ENCODE results near the gene PTPRF. TPM values are rescaled to one million over a fixed set of nuclear protein-coding genes. Genes with fewer than 3 reads are reported as not detected.

PTPRF gene
- polyA plus RNA-seq, 1 experiment, result 68.3 TPM

DNA sequence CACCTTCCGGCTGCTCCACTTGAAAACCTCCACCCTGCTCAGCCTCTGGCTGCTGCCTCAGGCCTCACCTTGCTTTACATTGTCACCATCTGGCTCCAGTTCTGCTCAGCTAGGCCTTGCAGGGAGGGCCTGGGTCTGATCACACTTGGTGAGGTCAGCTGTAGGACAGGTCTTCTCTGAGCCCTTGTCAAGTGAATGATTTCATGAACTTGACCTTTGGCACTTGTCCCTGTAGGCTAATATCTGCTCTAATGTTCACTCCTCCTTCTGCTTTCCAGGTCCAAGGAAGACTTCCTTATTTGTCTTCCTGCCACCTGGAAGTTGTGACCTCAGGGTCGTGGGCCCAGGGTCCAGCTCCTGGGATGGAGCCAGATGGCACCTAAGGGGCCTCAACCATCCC is 41.4 kb downstream of the PTPRF start:
- TF ChIP-seq, protein P1, sequence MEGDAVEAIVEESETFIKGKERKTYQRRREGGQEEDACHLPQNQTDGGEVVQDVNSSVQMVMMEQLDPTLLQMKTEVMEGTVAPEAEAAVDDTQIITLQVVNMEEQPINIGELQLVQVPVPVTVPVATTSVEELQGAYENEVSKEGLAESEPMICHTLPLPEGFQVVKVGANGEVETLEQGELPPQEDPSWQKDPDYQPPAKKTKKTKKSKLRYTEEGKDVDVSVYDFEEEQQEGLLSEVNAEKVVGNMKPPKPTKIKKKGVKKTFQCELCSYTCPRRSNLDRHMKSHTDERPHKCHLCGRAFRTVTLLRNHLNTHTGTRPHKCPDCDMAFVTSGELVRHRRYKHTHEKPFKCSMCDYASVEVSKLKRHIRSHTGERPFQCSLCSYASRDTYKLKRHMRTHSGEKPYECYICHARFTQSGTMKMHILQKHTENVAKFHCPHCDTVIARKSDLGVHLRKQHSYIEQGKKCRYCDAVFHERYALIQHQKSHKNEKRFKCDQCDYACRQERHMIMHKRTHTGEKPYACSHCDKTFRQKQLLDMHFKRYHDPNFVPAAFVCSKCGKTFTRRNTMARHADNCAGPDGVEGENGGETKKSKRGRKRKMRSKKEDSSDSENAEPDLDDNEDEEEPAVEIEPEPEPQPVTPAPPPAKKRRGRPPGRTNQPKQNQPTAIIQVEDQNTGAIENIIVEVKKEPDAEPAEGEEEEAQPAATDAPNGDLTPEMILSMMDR (IDR thresholded peaks at IDR 0.05; ENCODE audit: low read depth, low read length), result no peak
- CTCF ChIA-PET, result interaction anchor here (1.2 kb wide), 1 partner anchor 18 kb away, joined by 3 read pairs; no protein-coding TSS in a partner anchor
- Histone ChIP-seq H3K27me3 (ENCODE audit: control insufficient read depth, insufficient read depth, low read length) (no peaks in the 10 kb centered on the region), H3K27ac (ENCODE audit: low read depth, low read length) (no peak overlapping the region), H3K4me3 (ENCODE audit: low read depth, low read length) (no peak overlapping the region), H3K9me3 (ENCODE audit: control insufficient read depth, insufficient read depth, low read length) (no peaks in the 10 kb centered on the region; the same call in 1 of the 2 replicates)
- DNase-seq (ENCODE audit: low read depth, low spot score), result no peak
- POLR2A ChIA-PET, result interaction anchor here (0.6 kb wide), 1 partner anchor 1203 kb away, joined by 3 read pairs; the partner anchor contains the start of gene RPS8

DNA sequence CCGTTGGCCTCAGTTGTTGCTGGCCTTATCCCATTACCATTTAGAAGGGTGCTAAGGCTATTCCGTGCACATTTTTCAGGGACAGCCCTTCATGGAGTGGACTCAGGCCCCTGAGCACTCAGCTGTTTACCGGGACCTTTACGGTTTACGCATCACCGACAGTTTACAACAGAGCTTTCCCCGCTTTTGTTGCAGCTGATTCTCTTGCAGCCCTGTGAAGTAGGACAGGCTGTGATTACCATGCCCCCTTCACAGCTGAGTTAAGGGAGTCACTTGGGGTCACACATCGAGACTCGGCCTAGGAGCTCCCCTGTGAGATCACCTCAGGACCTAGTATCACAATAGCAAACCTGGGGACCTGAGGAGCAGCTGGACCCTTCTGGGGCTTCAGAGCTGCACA is 41.9 kb downstream of the PTPRF start:
- H3K27me3 ChIP-seq (ENCODE audit: control insufficient read depth, insufficient read depth, low read length), result no peaks in the 10 kb centered on the region
- no peak for DNase-seq (ENCODE audit: low read depth, low spot score)
- H3K9me3 ChIP-seq (ENCODE audit: control insufficient read depth, insufficient read depth, low read length), result no peaks in the 10 kb centered on the region; the same call in 1 of the 2 replicates
- H3K4me3 ChIP-seq (ENCODE audit: low read depth, low read length), result no peak overlapping the region
- TF ChIP-seq, protein P1 (IDR thresholded peaks at IDR 0.05; ENCODE audit: low read depth, low read length), result no peak
- POLR2A ChIA-PET, result interaction anchor here (0.5 to 0.6 kb wide), 2 partner anchors 32 to 1203 kb away, joined by 3 read pairs; partner anchors contain the start of gene RPS8
- H3K27ac ChIP-seq (ENCODE audit: low read depth, low read length), result peak overlapping the region; percentile 11
- CTCF ChIA-PET, result interaction anchor here (1.2 kb wide), 1 partner anchor 18 kb away, joined by 3 read pairs; no protein-coding TSS in a partner anchor

DNA sequence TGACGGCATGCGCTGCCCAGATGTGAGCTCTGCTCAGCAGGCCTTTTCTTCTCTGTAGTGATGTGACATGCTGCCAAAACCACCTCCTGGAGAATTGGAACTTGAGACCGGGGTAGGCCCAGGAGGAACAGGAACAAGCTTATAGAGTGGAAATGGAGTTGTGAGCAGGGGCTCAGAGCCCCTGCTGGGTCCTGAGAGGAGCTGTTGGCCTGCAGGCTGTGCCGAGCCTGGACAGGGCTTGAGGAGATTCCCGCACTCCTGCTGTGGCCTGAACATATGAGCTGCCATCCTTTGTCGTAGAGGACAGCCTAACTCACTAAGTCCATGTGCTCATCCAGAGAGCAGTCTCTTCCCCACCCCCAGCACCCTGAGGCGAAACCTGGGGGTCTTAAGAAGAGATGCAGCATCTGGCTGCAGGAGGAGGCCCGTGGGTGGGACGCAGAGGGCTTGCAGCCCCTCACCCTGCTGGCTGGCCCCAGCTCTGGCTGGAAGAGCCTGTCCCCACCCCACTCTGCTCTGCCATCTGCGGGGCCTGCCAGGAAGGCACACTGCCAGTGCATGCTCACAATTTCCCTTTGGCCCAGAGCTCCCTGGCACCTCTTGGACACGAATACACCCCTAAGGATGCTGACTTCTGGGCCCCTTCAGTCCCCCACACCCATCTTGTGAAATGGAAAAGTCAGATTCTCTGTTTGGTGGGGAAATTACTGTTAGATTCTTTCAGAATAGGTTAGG is 42.5 kb downstream of the PTPRF start:
- POLR2A ChIA-PET, result interaction anchor here (0.5 to 0.9 kb wide), 2 partner anchors 31 to 77 kb away, joined by 3 to 8 read pairs; partner anchors contain the start of gene KDM4A
- CTCF ChIA-PET, result interaction anchor here (1.2 kb wide), 1 partner anchor 19 kb away, joined by 3 read pairs; no protein-coding TSS in a partner anchor
- Histone ChIP-seq H3K9me3 (ENCODE audit: control insufficient read depth, insufficient read depth, low read length) (no peaks in the 10 kb centered on the region; the same call in 1 of the 2 replicates), H3K27ac (ENCODE audit: low read depth, low read length) (peak overlapping the region; percentile 11), H3K27me3 (ENCODE audit: control insufficient read depth, insufficient read depth, low read length) (no peaks in the 10 kb centered on the region), H3K4me3 (ENCODE audit: low read depth, low read length) (no peak overlapping the region)
- TF ChIP-seq, protein P1 (IDR thresholded peaks at IDR 0.05; ENCODE audit: low read depth, low read length), result no peak
- DNase-seq (ENCODE audit: low read depth, low spot score), result no peak

DNA sequence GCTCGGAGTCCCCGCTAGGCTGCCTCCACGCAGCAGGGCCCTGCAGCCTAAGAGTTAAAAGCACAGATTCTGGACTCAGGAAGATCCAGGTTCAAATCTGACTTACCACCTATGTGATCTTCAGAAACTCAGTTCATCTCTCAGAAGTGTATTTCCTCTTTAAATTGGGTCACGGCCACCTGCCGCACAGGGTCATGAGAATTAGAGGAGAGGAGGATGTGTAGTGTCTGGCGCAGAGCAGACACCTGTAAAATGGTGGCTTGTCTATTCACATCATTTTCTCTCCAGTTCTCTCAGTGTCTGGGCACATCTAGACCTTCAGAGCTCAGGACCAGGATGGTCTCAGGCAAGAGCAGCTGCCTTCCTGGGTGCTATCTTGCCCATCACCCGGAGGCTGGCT is 45.8 kb downstream of the PTPRF start:
- CTCF ChIA-PET, result no interaction called here
- H3K27me3 ChIP-seq (ENCODE audit: control insufficient read depth, insufficient read depth, low read length), result no peaks in the 10 kb centered on the region

More for the DNA sequence above, 45.8 kb downstream of the PTPRF start:
- POLR2A ChIA-PET, result no interaction called here
- Histone ChIP-seq H3K9me3 (ENCODE audit: control insufficient read depth, insufficient read depth, low read length) (no peaks in the 10 kb centered on the region), H3K4me3 (ENCODE audit: low read depth, low read length) (no peak overlapping the region), H3K27ac (ENCODE audit: low read depth, low read length) (no peak overlapping the region)
- DNase-seq (ENCODE audit: low read depth, low spot score), result no peak
- TF ChIP-seq, protein P1 (IDR thresholded peaks at IDR 0.05; ENCODE audit: low read depth, low read length), result no peak

Measured in AG04450 (cell line).